ENCODE measurements around the gene SND1.

Gene SND1

DNA sequence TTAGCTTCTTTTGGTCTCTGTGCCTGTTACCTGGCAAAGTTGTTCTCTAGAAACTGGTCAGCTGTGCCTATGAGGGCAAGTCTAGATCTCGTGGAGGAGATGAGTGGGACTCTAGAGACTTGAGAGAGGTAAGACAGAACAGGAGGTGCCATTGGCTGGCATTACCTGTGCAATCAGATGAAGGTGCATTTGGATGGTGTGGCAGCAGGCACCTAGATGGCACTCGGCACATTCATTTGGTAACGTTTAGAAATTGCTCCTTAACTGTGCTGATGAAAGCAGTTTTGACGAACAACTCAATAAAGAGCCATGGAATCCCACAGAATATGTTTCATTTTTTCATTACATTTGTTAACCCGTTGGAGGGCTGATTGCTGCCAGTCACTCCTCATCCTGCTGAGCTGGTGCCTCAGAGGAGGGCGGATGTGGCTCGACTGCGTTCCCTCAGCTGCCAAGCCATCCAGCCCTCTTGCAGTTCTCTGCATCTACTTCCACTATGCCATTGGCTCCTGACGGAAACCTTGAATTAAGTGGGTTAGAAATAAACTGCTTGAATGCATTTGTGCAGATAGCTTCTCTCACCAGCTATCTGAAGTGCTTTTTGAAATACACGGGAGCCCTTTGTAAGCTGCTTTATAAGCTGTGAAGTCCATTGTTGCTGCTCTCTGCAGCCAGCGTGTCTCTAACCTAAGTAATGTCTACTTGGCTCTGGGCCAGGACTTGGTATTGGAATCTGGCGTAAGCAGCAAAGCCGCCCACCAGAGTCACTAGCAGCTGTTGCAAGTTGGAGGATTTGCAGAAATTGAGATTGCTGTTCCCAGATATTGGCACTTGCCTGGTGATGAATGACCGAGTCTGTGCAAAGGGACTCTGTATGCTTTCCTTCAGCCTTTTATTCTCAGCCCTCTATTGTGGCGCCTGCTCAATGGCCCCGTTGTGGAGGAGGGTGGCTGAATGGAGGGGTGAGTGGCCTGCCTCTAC is 291.8 kb downstream of the SND1 start:
- DNase-seq (ENCODE audit: low spot score) = no peak
- in situ Hi-C loops (cut with MboI; ENCODE audit: low pct_unique_long_range_greater_than_20kb, low sequenced_read_pairs, unreplicated experiment) = no loop called here
- TF ChIP-seq, protein P1, sequence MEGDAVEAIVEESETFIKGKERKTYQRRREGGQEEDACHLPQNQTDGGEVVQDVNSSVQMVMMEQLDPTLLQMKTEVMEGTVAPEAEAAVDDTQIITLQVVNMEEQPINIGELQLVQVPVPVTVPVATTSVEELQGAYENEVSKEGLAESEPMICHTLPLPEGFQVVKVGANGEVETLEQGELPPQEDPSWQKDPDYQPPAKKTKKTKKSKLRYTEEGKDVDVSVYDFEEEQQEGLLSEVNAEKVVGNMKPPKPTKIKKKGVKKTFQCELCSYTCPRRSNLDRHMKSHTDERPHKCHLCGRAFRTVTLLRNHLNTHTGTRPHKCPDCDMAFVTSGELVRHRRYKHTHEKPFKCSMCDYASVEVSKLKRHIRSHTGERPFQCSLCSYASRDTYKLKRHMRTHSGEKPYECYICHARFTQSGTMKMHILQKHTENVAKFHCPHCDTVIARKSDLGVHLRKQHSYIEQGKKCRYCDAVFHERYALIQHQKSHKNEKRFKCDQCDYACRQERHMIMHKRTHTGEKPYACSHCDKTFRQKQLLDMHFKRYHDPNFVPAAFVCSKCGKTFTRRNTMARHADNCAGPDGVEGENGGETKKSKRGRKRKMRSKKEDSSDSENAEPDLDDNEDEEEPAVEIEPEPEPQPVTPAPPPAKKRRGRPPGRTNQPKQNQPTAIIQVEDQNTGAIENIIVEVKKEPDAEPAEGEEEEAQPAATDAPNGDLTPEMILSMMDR (IDR thresholded peaks at IDR 0.05; ENCODE audit: extremely low read depth, insufficient read depth, missing control alignments) = no peak

DNA sequence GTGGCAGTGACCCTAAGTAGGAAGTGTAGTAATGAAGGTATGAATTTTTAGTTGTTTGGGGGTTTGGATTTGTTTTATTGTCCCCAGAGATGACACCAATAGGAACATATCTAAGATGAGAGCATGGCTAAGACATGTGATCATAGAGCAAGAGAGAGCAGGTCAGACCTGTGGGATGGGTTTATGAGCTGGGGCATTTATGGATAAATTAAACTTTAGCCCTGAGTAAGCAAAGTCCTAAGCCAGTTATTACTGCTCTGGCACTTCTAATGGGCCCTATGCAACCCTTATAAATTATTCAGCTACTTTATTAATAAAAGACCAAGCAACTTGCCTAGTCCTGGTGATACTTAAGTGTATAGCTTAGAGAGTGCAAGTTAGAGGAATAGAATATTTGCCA is 294.1 kb downstream of the SND1 start:
- DNase-seq (ENCODE audit: low spot score) = no peak
- TF ChIP-seq, protein P1 (IDR thresholded peaks at IDR 0.05; ENCODE audit: extremely low read depth, insufficient read depth, missing control alignments) = no peak
- in situ Hi-C loops (cut with MboI; ENCODE audit: low pct_unique_long_range_greater_than_20kb, low sequenced_read_pairs, unreplicated experiment) = no loop called here

DNA sequence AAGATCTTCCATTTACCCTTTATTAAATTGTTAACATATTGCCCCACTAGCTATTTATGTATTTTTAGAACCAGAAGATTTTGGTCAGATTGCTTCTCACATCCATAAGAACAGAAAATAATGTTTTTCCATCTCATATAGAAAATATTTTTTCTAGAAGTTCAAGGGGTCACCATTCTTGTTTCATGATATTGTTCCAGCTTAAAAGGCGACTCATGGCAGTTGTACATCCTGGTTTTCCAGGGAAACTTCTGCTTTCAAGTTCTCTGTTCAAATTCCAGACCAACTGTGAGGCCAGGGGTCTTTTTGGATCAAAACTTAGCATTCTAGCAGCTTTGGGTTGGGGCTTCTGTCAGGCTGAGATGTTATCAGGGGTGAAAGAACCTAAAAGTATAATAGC is 294.9 kb downstream of the SND1 start:
- in situ Hi-C loops (cut with MboI; ENCODE audit: low pct_unique_long_range_greater_than_20kb, low sequenced_read_pairs, unreplicated experiment) = no loop called here
- DNase-seq (ENCODE audit: low spot score) = no peak
- TF ChIP-seq, protein P1 (IDR thresholded peaks at IDR 0.05; ENCODE audit: extremely low read depth, insufficient read depth, missing control alignments) = no peak

DNA sequence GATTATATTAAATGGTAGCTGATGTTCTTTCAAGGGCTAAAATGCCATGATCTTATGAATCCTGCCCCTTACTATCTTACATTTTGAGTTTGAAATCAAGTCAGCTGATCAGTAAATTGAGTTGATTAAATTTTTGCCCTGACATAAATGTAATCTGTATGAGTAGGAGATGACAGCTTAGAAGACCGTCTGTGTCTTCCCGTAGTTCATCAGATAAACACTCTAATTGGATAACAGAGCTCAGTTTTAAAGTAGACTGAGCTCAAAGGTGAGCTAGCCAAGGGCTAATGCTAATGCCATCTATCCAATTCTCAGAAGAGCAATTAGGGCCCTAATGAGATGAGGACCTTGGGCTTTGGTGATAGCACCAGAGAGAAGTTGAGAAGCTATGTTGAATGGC is 296.3 kb downstream of the SND1 start:
- DNase-seq (ENCODE audit: low spot score) = no peak
- in situ Hi-C loops (cut with MboI; ENCODE audit: low pct_unique_long_range_greater_than_20kb, low sequenced_read_pairs, unreplicated experiment) = no loop called here
- TF ChIP-seq, protein P1 (IDR thresholded peaks at IDR 0.05; ENCODE audit: extremely low read depth, insufficient read depth, missing control alignments) = no peak

DNA sequence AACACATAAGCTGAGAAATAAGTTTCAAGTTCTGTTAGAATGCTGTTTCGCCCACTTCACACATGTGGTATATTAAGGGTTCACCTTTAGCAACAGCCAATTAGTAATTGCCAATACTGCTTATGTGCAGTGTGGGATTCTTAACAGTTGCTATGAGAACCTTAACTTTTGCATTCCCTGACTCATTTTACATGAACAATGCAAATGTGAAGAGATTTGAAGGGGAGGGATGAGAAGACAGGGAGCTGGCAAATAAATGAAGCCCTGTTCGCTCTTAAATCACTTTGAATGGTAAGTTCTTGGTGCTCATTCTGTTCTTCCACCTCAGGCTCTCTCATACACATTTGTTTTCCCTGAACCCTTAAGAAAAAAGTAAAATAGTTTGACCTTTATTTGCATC is 296.9 kb downstream of the SND1 start:
- no peak for DNase-seq (ENCODE audit: low spot score)
- in situ Hi-C loops (cut with MboI; ENCODE audit: low pct_unique_long_range_greater_than_20kb, low sequenced_read_pairs, unreplicated experiment) = no loop called here
- TF ChIP-seq, protein P1 (IDR thresholded peaks at IDR 0.05; ENCODE audit: extremely low read depth, insufficient read depth, missing control alignments) = no peak

DNA sequence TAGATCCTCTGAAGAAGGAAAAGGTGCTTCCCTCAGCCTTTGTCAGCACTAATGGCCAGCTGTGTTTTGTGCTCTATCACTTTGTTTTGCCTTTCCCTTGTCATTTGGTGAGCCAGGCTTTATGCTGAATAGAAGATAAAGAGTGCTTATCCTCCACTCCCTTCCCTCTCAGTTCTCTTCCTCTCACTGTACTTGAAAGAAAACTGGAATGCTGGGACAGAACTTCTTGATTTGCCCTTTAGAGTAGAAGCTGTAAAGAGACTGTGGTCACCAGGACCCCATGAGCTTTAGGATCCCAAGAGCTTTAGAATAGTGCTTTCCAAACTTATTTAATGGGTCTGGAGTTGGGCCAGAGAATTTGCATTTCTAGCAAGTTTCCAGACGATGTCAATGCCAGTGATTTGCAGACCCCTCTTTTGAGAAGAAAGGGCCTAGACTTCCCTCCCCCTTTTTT is 297.8 kb downstream of the SND1 start:
- TF ChIP-seq, protein P1 (IDR thresholded peaks at IDR 0.05; ENCODE audit: extremely low read depth, insufficient read depth, missing control alignments) = no peak
- in situ Hi-C loops (cut with MboI; ENCODE audit: low pct_unique_long_range_greater_than_20kb, low sequenced_read_pairs, unreplicated experiment) = no loop called here
- DNase-seq (ENCODE audit: low spot score) = no peak
